Measurements from ENCODE around the gene HIF1A.

The HIF1A gene

DNA sequence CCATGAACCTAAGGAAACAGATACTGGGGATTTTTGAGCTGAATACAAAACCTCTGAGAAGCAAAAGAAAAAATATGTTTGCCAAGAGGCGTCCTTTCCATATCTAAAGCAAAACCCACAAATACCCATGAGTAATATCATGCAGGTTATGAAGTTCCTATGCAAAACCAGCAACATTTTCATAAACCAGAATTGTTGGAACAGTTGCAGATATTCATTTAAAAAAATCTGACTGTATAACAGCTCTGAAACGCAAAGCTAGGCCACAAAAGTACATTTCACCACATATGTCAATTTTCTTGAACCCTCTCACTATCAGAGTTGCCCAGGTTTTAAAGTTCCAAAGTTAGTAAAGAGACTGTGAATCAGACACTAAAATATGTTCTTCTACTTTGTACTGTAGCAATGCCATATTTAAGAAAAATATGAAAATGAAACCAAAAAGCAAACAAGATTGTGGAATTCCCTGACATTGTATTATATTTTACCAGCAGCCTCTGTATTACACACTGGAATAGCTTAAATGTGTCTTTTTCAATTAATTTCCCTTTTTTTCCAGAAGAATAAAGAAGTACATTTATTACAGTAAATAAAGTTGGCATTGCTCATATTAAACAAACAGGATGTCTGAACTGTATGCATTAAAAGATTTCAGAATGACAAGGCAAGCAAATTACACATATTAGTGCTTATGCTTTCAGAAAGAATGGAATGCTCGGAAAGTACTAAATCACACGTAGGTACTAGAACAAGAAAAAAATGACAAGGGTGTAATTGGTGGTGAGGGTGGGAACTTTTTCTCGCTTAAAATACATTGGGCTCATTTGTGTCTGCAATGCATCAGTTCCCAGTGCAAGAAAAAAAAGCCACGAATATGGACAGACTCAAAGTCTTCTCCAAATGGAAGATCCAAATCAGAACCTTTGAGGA is 33.6 kb upstream of the HIF1A start:
- H3K27ac Mint-ChIP-seq = peak overlapping the region; percentile 97

DNA sequence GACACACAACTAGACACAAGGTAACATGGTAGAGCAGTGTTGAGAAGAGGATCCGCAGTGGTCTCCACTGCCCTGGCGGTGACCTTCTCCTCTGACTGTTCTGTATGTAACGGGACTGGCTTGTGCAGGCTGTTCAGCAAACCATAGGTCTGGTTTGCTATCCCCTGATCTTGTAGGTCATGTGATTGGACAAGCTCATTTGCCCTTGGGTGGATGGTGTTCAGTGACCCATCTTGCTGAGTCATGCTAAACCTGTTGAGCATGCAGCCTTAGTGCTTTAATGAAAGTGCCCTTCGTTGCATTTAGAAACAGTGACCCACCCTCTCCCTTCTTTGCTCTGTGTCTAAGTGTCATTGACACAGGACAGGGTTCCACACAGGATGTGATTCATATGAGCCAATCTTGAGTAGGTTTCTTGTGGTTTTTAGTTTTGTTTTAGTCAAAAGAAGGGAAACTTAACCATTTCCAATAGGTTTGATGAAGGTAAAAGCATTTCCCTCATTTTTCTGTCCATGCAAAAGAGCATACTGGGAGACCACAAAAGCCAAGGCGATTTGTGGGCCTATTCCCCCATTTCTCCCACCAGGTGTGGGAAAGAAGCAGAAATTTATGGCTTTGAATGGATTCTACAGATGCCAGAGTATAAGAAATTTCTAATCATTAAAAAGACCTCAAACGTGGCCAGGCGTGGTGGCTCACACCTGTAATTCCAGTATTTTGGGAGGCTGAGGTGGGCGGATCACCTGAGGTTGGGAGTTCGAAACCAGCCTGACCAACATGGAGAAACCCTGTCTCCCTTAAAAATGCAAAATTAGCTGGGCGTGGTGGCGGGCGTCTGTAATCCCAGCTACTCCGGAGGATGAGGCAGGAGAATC is 32.6 kb upstream of the HIF1A start:
- peak; percentile 72 for DNase-seq
- Mint-ChIP-seq H3K36me3 (peaks cover 0 to 6% of the 10 kb centered on the region in 2 donors), H3K4me3 (peak overlapping the region; percentile 66 to 68), H3K4me1 (peaks cover 38 to 56% of the 10 kb centered on the region in 2 donors), H3K9me3 (peaks cover 5% of the 10 kb centered on the region in 2 donors), H3K27me3 (no peaks in the 10 kb centered on the region), H3K27ac (peak overlapping the region; percentile 97)
- peak; percentile 87 for ATAC-seq (replicated peaks)

More for the DNA sequence above, 33.6 kb upstream of the HIF1A start:
- DNase-seq (no peak), ATAC-seq (replicated peaks) (peak; percentile 20 to 34)
- no peaks in the 10 kb centered on the region for H3K27me3 Mint-ChIP-seq
- H3K4me1 Mint-ChIP-seq = peaks cover 32 to 56% of the 10 kb centered on the region in 2 donors
- peaks cover 0 to 6% of the 10 kb centered on the region in 2 donors for H3K36me3 Mint-ChIP-seq
- H3K4me3 Mint-ChIP-seq = peak overlapping the region; percentile 66 to 68
- peaks cover 5% of the 10 kb centered on the region in 2 donors for H3K9me3 Mint-ChIP-seq

DNA sequence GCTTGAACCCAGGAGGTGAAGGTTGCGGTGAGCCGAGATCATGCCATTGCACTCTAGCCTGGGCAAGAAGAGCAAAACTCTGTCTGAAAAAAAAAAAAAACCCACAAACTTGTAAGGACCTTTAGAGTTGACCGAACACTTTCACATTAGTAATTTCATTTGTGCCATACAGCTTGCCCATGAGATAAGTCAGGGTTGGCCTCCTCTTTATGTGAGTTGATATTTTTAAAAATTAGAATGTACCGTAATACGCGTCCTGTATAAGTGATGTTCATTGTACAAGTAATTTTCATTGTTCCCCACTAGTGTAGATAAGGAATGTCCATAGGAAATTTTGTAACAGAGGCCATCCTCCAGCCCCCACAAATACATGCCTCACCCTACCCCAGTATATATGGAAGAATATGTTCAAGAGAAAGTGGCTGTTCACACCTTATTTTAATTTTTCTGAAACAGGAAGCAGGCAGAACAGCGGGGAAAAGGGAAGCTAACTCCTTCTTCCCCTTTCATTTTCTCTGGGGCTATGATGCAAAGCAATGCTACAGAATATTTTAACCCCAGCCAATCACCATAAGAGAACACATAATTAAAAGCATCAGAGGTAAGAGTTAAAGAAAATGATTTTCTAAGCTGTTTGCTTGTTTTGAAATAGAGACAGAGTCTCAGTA is 31.9 kb upstream of the HIF1A start:
- DNase-seq (peak; percentile 28), ATAC-seq (replicated peaks) (peak; percentile 60 to 67)
- Mint-ChIP-seq H3K4me3 (peak overlapping the region; percentile 66 to 68), H3K9me3 (peaks cover 5% of the 10 kb centered on the region in 2 donors), H3K27ac (peak overlapping the region; percentile 97), H3K36me3 (peaks cover 0 to 6% of the 10 kb centered on the region in 2 donors), H3K27me3 (no peaks in the 10 kb centered on the region), H3K4me1 (peaks cover 38 to 56% of the 10 kb centered on the region in 2 donors)

DNA sequence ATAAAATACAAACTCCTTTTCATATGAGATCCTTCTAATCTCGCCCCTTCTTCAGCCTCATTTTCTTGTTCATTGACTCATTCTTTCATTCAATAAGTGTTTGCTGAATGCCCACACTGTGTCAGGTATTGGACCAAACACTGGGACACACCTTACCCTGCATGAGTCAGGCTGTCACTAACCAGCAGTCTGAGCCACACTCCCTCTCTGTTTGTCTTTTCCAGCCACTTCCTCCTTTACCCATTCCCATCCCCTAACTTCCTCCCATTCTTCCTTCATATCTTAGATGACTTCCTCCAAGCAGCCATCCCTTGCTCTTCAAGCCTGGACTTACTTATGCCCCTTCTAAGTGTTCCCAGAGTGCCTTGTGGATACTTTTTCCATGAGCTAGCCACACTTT is 27.0 kb upstream of the HIF1A start:
- Mint-ChIP-seq H3K9me3 (peaks cover 3 to 5% of the 10 kb centered on the region in 2 donors), H3K27me3 (no peaks in the 10 kb centered on the region), H3K4me1 (peaks cover 26 to 39% of the 10 kb centered on the region in 2 donors), H3K27ac (no peak overlapping the region), H3K4me3 (no peak overlapping the region), H3K36me3 (no peaks in the 10 kb centered on the region)
- no peak for DNase-seq
- no peak for ATAC-seq (replicated peaks)

DNA sequence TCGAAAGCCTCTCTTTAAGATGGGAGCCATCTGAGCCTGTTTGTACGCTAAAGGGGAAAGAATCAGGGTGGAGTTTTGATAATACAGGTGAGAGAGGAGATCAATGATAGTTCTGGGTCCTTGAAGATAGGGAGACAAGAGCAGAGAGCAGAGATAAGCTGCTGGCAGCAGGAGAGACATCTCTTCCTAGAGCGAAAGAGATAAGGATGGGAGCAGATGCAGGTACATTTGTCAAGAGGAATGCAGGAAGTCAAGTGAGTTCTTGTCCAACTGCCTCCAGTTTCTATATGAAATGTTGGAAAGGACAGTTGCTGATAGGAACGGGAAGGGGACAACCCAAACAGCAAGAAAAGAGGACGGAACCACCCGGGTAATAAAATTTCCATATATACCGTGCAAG is 24.7 kb upstream of the HIF1A start:
- H3K4me1 Mint-ChIP-seq = peaks cover 25 to 26% of the 10 kb centered on the region in 2 donors
- no peak overlapping the region for H3K27ac Mint-ChIP-seq
- H3K9me3 Mint-ChIP-seq = no peaks in the 10 kb centered on the region
- no peaks in the 10 kb centered on the region for H3K36me3 Mint-ChIP-seq
- ATAC-seq (replicated peaks) = no peak
- no peaks in the 10 kb centered on the region for H3K27me3 Mint-ChIP-seq
- H3K4me3 Mint-ChIP-seq = no peak overlapping the region
- DNase-seq = no peak

DNA sequence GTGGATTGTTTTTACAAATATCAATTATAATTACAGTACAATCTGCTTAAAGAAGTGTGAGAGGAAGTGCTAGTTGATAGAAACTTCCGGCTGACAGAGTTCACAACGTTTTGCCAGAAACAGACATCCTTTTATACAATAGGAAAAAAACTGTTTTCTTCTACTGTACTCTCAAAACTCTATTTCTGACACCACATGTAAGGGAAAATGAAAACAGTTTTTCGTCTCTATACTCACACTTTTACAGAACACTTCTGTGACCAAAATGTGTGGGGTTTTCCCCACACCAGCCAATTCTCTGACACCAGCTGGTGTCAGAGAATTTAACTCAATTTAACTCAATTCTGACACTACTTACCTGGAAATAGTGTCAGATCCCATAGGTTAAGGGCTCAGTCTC is 24.2 kb upstream of the HIF1A start:
- no peak for DNase-seq
- peak overlapping the region in 1 of 2 donors; percentile 51 for H3K4me3 Mint-ChIP-seq
- peaks cover 21 to 22% of the 10 kb centered on the region in 2 donors for H3K4me1 Mint-ChIP-seq

DNA sequence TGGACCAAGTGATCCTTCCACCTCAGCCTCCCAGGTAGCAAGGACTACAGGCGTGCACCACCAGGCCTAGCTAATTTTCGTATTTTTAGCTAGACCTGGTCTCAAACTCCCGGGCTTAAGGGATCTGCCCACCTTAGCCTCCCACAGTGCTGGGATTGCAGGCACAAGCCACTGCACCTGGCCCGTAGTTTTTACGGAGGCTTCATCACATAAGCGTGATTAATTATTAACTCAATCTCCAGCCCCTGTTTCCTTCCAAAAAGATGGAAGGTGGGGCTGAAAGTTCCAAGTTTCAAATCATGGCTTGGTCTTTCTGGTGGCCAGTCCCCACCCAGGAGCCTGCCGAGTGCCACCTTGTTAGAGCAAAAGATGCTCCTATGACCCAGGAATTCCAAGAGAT is 22.5 kb upstream of the HIF1A start:
- no peak for ATAC-seq (replicated peaks)
- DNase-seq = no peak
- Mint-ChIP-seq H3K27ac (no peak overlapping the region), H3K27me3 (no peaks in the 10 kb centered on the region), H3K36me3 (no peaks in the 10 kb centered on the region), H3K4me3 (no peak overlapping the region), H3K4me1 (peaks cover 15 to 22% of the 10 kb centered on the region in 2 donors), H3K9me3 (no peaks in the 10 kb centered on the region)

More for the DNA sequence above, 24.2 kb upstream of the HIF1A start:
- peak; percentile 88 for ATAC-seq (replicated peaks)
- H3K9me3 Mint-ChIP-seq = no peaks in the 10 kb centered on the region
- peak overlapping the region; percentile 86 for H3K27ac Mint-ChIP-seq
- H3K36me3 Mint-ChIP-seq = no peaks in the 10 kb centered on the region
- H3K27me3 Mint-ChIP-seq = no peaks in the 10 kb centered on the region

DNA sequence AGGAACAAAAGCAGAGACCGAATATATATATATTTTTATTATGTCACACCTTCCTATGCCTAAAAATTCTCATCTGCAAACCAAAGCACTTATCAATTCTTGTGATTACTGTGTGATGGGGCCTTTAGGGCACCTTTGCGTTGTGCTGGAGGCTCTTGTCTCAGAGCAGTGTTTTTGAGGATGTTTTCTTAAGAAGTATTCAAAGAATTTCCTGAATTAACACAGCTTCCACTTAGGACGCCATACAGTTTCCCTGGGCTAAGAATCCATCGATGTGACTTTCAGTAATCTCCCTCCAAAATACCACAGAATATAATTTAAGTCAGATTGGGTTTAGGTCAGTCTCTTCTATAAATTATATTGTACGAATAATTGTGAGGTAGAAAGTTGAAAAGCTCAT is 22.0 kb upstream of the HIF1A start:
- H3K4me1 Mint-ChIP-seq = peaks cover 15 to 22% of the 10 kb centered on the region in 2 donors
- H3K4me3 Mint-ChIP-seq = no peak overlapping the region
- no peaks in the 10 kb centered on the region for H3K36me3 Mint-ChIP-seq
- ATAC-seq (replicated peaks) (no peak), DNase-seq (no peak)
- no peak overlapping the region for H3K27ac Mint-ChIP-seq
- no peaks in the 10 kb centered on the region for H3K9me3 Mint-ChIP-seq
- H3K27me3 Mint-ChIP-seq = no peaks in the 10 kb centered on the region

DNA sequence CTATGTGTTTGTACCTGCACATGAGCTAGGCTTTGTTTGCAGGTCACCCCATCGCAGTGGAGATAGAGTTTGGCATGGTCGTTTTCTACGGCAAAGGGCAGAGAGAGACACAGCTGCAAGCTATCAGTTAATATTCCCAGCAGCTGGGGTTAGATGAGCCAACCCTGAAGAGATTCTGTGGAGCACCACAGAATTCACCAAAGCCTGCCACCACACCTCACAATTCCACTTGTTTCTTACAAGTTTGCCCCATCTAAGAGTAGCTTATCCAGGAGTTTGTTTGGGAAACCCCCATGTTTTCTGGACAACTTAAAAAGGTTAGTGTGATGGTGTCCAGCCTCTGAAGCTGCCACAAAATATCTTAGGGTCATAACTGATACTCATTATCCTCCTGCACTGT is 20.0 kb upstream of the HIF1A start:
- H3K9me3 Mint-ChIP-seq = no peaks in the 10 kb centered on the region
- no peak overlapping the region for H3K4me3 Mint-ChIP-seq
- no peak overlapping the region for H3K27ac Mint-ChIP-seq
- no peak for ATAC-seq (replicated peaks)
- no peak for DNase-seq
- no peaks in the 10 kb centered on the region for H3K27me3 Mint-ChIP-seq
- no peaks in the 10 kb centered on the region for H3K36me3 Mint-ChIP-seq
- peaks cover 15 to 22% of the 10 kb centered on the region in 2 donors for H3K4me1 Mint-ChIP-seq

DNA sequence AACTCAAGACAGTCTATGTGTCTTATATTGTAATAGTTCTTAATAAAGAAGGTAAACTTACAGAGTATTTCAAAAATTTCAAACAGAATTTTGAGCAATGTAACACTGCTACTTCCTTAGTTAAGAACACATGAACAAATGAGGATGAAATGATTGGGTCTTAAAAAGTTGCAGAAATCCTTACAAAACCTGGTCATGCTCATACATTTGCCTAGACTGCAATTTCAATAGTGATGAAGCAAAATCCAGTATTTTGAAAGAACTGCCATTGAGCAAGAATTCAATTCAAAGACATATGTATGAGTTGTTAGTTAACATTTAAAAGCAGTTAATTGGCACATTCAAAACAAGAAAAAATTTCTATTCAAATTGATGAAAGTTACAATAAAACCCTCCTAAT is 17.8 kb upstream of the HIF1A start:
- H3K9me3 Mint-ChIP-seq = no peaks in the 10 kb centered on the region
- no peak for ATAC-seq (replicated peaks)
- H3K4me1 Mint-ChIP-seq = peaks cover 7 to 8% of the 10 kb centered on the region in 2 donors
- H3K27me3 Mint-ChIP-seq = no peaks in the 10 kb centered on the region
- no peak overlapping the region for H3K27ac Mint-ChIP-seq
- H3K36me3 Mint-ChIP-seq = no peaks in the 10 kb centered on the region
- no peak for DNase-seq
- no peak overlapping the region for H3K4me3 Mint-ChIP-seq

DNA sequence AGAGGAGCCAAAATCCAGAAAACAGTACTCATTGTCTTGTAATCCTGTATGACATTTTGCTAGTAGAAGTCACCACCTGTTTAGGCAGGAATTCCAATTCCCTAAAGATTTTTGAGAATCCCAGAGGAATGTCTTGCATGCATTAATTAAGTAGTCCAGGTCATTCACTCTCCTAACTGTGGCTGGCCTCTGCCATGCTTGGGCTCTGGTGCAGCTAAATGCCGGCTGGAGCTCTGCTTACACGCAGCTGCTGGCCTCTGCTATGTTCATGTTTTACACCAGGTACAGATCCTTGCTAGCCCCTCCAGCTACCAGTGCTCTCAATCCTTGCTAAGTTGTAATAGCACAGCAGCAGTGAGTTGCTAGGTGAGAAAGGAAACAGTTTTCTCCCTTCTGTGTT is 16.3 kb upstream of the HIF1A start:
- Mint-ChIP-seq H3K27ac (no peak overlapping the region), H3K36me3 (no peaks in the 10 kb centered on the region), H3K4me1 (peaks cover 6 to 7% of the 10 kb centered on the region in 2 donors), H3K27me3 (no peaks in the 10 kb centered on the region), H3K9me3 (no peaks in the 10 kb centered on the region), H3K4me3 (no peak overlapping the region)
- ATAC-seq (replicated peaks) = no peak
- DNase-seq = no peak

DNA sequence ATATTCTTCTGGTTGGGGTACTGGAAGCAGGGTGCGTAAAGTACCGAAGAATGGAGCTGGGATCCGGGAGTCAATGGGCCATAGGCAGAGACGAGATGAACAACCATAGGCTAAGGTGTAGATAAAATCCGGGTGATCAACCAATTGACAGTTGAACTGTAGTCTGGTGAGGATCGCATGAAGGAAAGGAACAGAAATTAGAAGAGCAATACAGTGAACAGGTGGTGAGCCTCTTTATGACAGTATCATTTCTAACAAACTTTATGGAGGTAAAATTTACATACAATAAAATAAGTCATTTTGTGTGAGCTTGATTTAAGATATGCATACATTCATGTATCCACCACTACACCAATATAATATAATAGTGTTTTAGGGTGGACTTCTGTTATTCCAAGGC is 13.9 kb upstream of the HIF1A start:
- Mint-ChIP-seq H3K4me3 (no peak overlapping the region), H3K27ac (no peak overlapping the region), H3K36me3 (no peaks in the 10 kb centered on the region), H3K9me3 (no peaks in the 10 kb centered on the region), H3K4me1 (no peaks in the 10 kb centered on the region), H3K27me3 (no peaks in the 10 kb centered on the region)
- DNase-seq = no peak
- ATAC-seq (replicated peaks) = no peak

DNA sequence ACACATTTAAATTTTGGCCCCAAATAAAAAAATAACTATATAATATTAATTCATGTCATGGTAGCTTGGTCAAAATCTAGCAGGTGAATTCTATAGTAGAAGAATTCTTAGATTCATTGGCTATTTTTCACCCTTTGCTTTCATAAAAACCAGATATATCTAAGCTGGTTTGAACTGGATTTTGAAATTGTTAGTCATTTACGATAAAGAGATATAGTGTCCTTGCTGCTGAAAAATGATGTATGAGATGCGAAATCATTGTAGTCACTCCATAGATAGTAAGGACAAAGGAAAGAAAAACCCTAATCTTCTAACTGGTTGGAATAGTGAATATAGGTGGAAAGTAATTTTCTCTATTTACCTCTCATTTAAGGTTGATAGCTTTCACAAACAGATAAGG is 12.2 kb upstream of the HIF1A start:
- peaks cover 0 to 2% of the 10 kb centered on the region in 2 donors for H3K9me3 Mint-ChIP-seq
- H3K36me3 Mint-ChIP-seq = no peaks in the 10 kb centered on the region
- DNase-seq = no peak
- no peaks in the 10 kb centered on the region for H3K4me1 Mint-ChIP-seq
- ATAC-seq (replicated peaks) = no peak
- H3K27ac Mint-ChIP-seq = no peak overlapping the region
- H3K4me3 Mint-ChIP-seq = no peak overlapping the region
- no peaks in the 10 kb centered on the region for H3K27me3 Mint-ChIP-seq

DNA sequence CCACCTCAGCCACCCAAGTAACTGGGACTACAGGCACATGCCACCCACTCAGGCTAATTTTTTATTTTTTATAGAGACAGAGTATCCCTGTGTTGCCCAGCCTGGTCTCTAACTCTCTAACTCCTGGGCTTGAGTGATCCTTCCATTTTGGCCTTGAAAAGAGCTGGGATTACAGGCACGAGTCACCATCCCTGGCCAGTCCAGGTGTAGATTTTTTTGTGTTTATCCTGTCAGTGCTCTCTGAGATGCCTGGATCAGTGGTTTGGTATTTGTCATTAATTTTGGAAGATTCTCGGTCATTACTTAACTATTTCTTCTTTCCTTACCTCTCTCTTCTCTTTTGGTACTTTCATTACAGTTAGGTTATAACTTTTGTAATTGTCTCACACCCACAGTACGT is 5.3 kb upstream of the HIF1A start:
- Mint-ChIP-seq H3K4me3 (no peak overlapping the region), H3K4me1 (peaks cover 8 to 12% of the 10 kb centered on the region in 2 donors), H3K36me3 (no peaks in the 10 kb centered on the region), H3K27me3 (no peaks in the 10 kb centered on the region), H3K27ac (no peak overlapping the region), H3K9me3 (peaks cover 0 to 4% of the 10 kb centered on the region in 2 donors)
- no peak for ATAC-seq (replicated peaks)
- DNase-seq = no peak

All from stimulated activated naive B cell treated with anti-CD40 and anti-IgM and Interleukin-4, amounts not matched to agents 10 μg/mL and 1 μg/mL and 100 μg/mL, for 72 hours (primary cell).